GM10847 (cell line): ENCODE measurements around the gene COL9A3.

Experiments
- POLR2A ChIP-seq: IDR thresholded peaks from 2 replicates; pipeline ENCODE4 v1.6.1; 2011; ENCODE audit not compliant: insufficient read length; ENCODE audit errors: extremely low read depth

COL9A3 gene

GRCh38 chr20:62880147-62880934 is 63.5 kb downstream of the COL9A3 start:
- TF ChIP-seq POLR2A: no peak

- TF ChIP-seq POLR2A: no peak
These were observed 64.2 kb downstream of the COL9A3 start for GRCh38 chr20:62880935-62881661.

GRCh38 chr20:62881662-62882395 is 65.0 kb downstream of the COL9A3 start:
- no peak for TF ChIP-seq POLR2A

- TF ChIP-seq POLR2A: no peak
These were observed 65.6 kb downstream of the COL9A3 start for GRCh38 chr20:62882426-62882825.

- no peak for TF ChIP-seq POLR2A
These were observed 67.7 kb downstream of the COL9A3 start for GRCh38 chr20:62884556-62884955.

GRCh38 chr20:62885046-62885895 is 68.4 kb downstream of the COL9A3 start:
- TF ChIP-seq POLR2A: no peak

GRCh38 chr20:62885896-62886708 is 69.3 kb downstream of the COL9A3 start:
- no peak for TF ChIP-seq POLR2A

- TF ChIP-seq POLR2A: no peak
These were observed 69.8 kb downstream of the COL9A3 start for GRCh38 chr20:62886709-62887058.

- TF ChIP-seq POLR2A: no peak
These were observed 70.5 kb downstream of the COL9A3 start for GRCh38 chr20:62887152-62887859.

- TF ChIP-seq POLR2A: no peak
These were observed 71.0 kb downstream of the COL9A3 start for GRCh38 chr20:62887860-62888239.

- no peak for TF ChIP-seq POLR2A
These were observed 71.6 kb downstream of the COL9A3 start for GRCh38 chr20:62888406-62888805.

- TF ChIP-seq POLR2A: no peak
These were observed 72.1 kb downstream of the COL9A3 start for GRCh38 chr20:62888910-62889309.

- no peak for TF ChIP-seq POLR2A
These were observed 72.6 kb downstream of the COL9A3 start for GRCh38 chr20:62889411-62889810.

- no peak for TF ChIP-seq POLR2A
These were observed 73.0 kb downstream of the COL9A3 start for GRCh38 chr20:62889871-62890270.

- no peak for TF ChIP-seq POLR2A
These were observed 73.6 kb downstream of the COL9A3 start for GRCh38 chr20:62890444-62890843.
